AG10803 (cell line): Measurements from ENCODE around the gene CXCR2.

Source experiments
- DNase-seq: peaks from one replicate; pipeline ENCODE4 v3.0.0; 2010; ENCODE audit warnings: low read depth
- H3K4me3 ChIP-seq: 2 replicates; pipeline ENCODE4 v1.5.1; 2011; ENCODE audit warnings: mild to moderate bottlenecking, low read length, control low read depth
- CTCF ChIP-seq: conservative IDR thresholded peaks from 2 replicates; pipeline ENCODE4 v1.5.1; 2011; ENCODE audit warnings: mild to moderate bottlenecking, low read length, control low read depth, inconsistent platforms

CXCR2 gene

DNA sequence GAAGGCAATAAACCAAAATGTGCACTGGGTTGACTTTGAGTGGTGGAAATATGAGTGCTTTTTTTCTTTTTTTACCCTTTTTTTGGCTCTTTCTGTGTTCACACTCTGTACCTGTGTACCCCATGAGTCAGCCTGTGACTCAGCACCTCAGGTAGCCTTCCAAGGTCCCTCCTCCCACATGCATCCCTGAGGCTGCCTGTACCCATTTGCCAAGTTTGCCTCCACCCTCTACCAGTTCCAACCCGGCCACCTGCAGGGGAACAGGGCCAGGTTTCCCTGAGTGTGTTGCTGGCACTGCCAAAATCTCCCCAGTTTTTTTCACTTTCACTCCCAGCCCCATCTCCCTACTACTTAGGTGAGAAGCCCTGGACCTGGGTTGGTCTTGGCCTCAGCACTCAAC is 26.9 kb downstream of the CXCR2 start:
- no peak for DNase-seq
- TF ChIP-seq CTCF = no peak
- H3K4me3 ChIP-seq = no peak overlapping the region

DNA sequence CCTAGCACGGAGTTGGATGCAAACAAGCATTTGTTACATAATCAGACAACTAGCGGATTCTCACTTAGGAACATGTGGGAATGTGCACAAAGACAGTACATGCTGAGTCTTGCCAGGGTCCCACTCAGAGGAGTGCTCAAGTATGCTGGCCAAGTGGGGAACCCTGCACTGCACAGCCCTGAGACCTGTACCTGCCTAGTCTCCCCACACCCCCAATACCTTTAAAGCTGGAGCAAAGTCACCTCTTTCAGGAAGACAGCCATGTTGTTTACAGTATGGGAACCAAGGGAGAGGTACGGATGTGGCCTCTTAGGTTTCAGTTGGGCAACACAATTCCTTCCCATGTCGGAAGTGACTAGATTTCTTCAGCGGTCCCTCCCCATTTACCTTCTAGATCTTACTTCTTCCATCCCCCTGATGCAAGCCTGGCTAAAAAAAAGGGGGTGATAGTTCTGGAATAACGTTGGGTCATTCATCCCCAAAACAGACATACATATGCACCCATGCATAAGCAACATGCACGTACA is 30.2 kb downstream of the CXCR2 start:
- no peak overlapping the region for H3K4me3 ChIP-seq
- no peak for DNase-seq
- no peak for TF ChIP-seq CTCF

GRCh38 chr2:218161644-218162043 is 35.8 kb downstream of the CXCR2 start:
- TF ChIP-seq CTCF = no peak
- no peak for DNase-seq
- no peak overlapping the region for H3K4me3 ChIP-seq

GRCh38 chr2:218162814-218163213 is 37.0 kb downstream of the CXCR2 start:
- TF ChIP-seq CTCF = no peak
- no peak for DNase-seq
- no peak overlapping the region for H3K4me3 ChIP-seq

DNA sequence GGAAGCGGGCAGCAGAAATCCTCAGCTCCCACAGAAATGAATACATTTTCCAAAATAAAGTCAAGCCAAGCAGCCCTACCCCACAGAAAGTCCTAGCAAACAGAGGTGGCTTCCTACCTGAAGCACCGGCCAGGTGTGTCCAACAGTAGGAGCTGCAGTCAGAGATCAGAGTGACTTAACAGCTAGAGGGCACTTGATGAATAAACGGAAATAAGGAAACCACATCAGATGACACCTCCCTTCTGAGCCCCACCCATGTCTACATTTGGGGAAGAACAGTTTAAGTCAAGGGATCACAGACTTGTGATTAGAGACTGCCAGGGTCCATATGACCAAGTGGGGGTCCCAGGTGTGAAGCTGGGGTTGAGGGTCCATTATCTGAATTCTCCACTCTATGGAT is 41.0 kb downstream of the CXCR2 start, which contains the start of gene CXCR1:
Gene CXCR1, minus strand, starts transcription at position 172 of the 400 bp plus-strand sequence. CDS start 1,751 bp downstream, outside the sequence.
- no peak for DNase-seq
- TF ChIP-seq CTCF = no peak
- no peak within 1 kb of the TSS for H3K4me3 ChIP-seq

- no peak for TF ChIP-seq CTCF
- peak; percentile 6 for DNase-seq
- no peak overlapping the region for H3K4me3 ChIP-seq
Measured at GRCh38 chr2:218168016-218168415, 42.2 kb downstream of the CXCR2 start.

- TF ChIP-seq CTCF = peak; percentile 73
- DNase-seq = peak; percentile 9
- H3K4me3 ChIP-seq = no peak overlapping the region
Measured at GRCh38 chr2:218168635-218169462, 43.0 kb downstream of the CXCR2 start.
